ENCODE data around the gene CEND1.

The CEND1 gene

GRCh38 chr11:765025-765801 is 24.7 kb downstream of the CEND1 start:
- peak; percentile 82 for DNase-seq
- Mint-ChIP-seq H3K27me3 (no peaks in the 10 kb centered on the region), H3K36me3 (peaks cover 31% of the 10 kb centered on the region), H3K27ac (peak overlapping the region; percentile 58), H3K4me3 (no peak overlapping the region), H3K4me1 (no peaks in the 10 kb centered on the region), H3K9me3 (no peaks in the 10 kb centered on the region)
- CTCF ChIA-PET: interaction anchor here (0.7 to 1.3 kb wide), 5 partner anchors 10 to 46 kb away, joined by 3 to 6 read pairs (median 3); no protein-coding TSS in a partner anchor

- H3K27ac Mint-ChIP-seq: no peak overlapping the region
- H3K36me3 Mint-ChIP-seq: peaks cover 35% of the 10 kb centered on the region
- no peaks in the 10 kb centered on the region for H3K9me3 Mint-ChIP-seq
- H3K4me1 Mint-ChIP-seq: no peaks in the 10 kb centered on the region
- no peak overlapping the region for H3K4me3 Mint-ChIP-seq
- DNase-seq: no peak
- no peaks in the 10 kb centered on the region for H3K27me3 Mint-ChIP-seq
- CTCF ChIA-PET: interaction anchor here (1.3 to 1.6 kb wide), 2 partner anchors 14 to 40 kb away, joined by 3 to 5 read pairs; no protein-coding TSS in a partner anchor
Observed at GRCh38 chr11:764322-765024, 25.4 kb downstream of the CEND1 start.

GRCh38 chr11:763549-764321 is 26.2 kb downstream of the CEND1 start:
- H3K27ac Mint-ChIP-seq: no peak overlapping the region
- CTCF ChIA-PET: interaction anchor here (1.6 kb wide), 1 partner anchor 39 kb away, joined by 5 read pairs; no protein-coding TSS in a partner anchor
- peaks cover 37% of the 10 kb centered on the region for H3K36me3 Mint-ChIP-seq

GRCh38 chr11:763073-763463 is 26.8 kb downstream of the CEND1 start:
- H3K36me3 Mint-ChIP-seq: peaks cover 37% of the 10 kb centered on the region
- CTCF ChIA-PET: interaction anchor here (1.6 kb wide), 1 partner anchor 39 kb away, joined by 5 read pairs; no protein-coding TSS in a partner anchor
- DNase-seq: no peak

More at GRCh38 chr11:763549-764321, 26.2 kb downstream of the CEND1 start:
- Mint-ChIP-seq H3K4me1 (no peaks in the 10 kb centered on the region), H3K27me3 (no peaks in the 10 kb centered on the region), H3K4me3 (no peak overlapping the region), H3K9me3 (no peaks in the 10 kb centered on the region)
- DNase-seq: no peak

GRCh38 chr11:762421-763072 is 27.3 kb downstream of the CEND1 start:
- H3K27me3 Mint-ChIP-seq: no peaks in the 10 kb centered on the region
- CTCF ChIA-PET: interaction anchor here (0.9 kb wide), 1 partner anchor 40 kb away, joined by 3 read pairs; no protein-coding TSS in a partner anchor
- DNase-seq: peak; percentile 49
- H3K4me3 Mint-ChIP-seq: no peak overlapping the region
- H3K9me3 Mint-ChIP-seq: no peaks in the 10 kb centered on the region
- peaks cover 40% of the 10 kb centered on the region for H3K36me3 Mint-ChIP-seq
- H3K4me1 Mint-ChIP-seq: no peaks in the 10 kb centered on the region
- H3K27ac Mint-ChIP-seq: no peak overlapping the region

More at GRCh38 chr11:763073-763463, 26.8 kb downstream of the CEND1 start:
- Mint-ChIP-seq H3K9me3 (no peaks in the 10 kb centered on the region), H3K4me3 (no peak overlapping the region), H3K27me3 (no peaks in the 10 kb centered on the region), H3K4me1 (no peaks in the 10 kb centered on the region), H3K27ac (no peak overlapping the region)

DNA sequence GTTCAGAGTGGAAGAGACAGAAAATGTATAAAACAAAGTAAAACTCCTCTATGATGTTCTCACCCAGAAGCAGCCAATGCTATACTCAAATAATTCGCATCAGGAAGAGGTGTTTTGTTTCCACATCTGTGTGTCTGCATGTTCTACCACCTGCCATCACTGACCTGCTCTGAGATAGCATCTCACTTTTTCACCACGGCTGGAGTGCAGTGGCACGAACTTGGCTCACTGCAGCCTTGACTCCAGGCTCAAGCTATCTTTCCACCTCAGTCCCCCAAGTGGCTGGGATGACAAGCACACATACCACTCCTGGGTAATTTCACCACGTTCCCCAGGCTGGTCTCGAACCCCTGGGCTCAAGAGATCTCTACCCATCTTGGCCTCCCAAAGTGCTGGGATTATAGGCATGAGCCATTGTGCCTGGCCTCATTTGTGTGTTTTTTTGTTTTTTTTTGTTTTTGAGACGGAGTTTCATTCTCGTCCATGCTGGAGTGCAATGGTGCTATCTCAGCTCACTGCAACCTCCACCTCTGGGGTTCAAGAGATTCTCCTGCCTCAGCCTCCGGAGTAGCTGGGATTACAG is 28.3 kb downstream of the CEND1 start:
- no peak overlapping the region for H3K4me3 Mint-ChIP-seq
- no peaks in the 10 kb centered on the region for H3K9me3 Mint-ChIP-seq
- CTCF ChIA-PET: interaction anchor here (0.9 kb wide), 1 partner anchor 40 kb away, joined by 3 read pairs; no protein-coding TSS in a partner anchor
- H3K27me3 Mint-ChIP-seq: no peaks in the 10 kb centered on the region
- no peaks in the 10 kb centered on the region for H3K4me1 Mint-ChIP-seq
- H3K27ac Mint-ChIP-seq: peak overlapping the region; percentile 37
- DNase-seq: no peak
- peaks cover 44% of the 10 kb centered on the region for H3K36me3 Mint-ChIP-seq

DNA sequence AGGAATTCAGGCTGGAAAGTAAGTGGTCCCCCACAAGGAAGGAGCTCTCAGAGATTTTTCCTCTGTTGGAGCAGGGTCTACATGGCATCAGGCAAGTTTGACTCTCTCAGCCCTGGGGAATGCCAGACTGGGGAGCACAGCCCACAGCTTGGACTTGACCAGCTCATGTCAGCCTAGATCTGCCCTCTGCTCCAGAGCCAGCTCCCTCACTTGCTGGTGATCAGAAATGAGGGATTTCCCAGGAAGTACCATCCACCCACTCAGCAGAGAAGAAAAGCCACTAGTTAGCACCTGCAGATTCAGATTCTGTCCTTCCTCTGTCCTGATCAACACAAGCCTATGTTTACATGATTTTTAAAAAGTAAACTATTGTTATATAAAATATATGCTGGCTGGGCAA is 29.7 kb downstream of the CEND1 start:
- peaks cover 40% of the 10 kb centered on the region for H3K36me3 Mint-ChIP-seq
- no peaks in the 10 kb centered on the region for H3K27me3 Mint-ChIP-seq
- no peak overlapping the region for H3K4me3 Mint-ChIP-seq
- H3K27ac Mint-ChIP-seq: peak overlapping the region; percentile 19
- DNase-seq: no peak
- CTCF ChIA-PET: no interaction called here
- H3K9me3 Mint-ChIP-seq: no peaks in the 10 kb centered on the region
- no peaks in the 10 kb centered on the region for H3K4me1 Mint-ChIP-seq

DNA sequence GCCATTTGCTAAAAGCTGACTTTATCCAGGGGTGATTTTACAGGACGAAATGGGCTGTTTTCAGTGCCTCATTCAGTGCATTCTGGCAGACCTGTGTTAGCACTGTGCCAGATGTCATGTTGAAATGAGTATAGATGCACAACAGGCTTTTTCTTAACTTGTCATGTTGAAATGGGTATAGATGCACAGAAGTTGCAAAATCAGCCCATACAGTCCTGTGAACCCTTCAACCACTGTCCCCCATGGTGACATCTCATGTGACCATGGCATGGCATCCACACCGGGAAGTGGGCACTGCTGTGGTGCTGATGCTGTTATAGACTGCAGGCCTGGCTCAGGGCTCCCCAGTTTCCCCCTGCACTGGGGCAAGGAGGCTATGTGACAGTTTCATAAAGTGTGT is 40.2 kb downstream of the CEND1 start:
- CTCF ChIA-PET: no interaction called here
- H3K27me3 Mint-ChIP-seq: no peaks in the 10 kb centered on the region
- H3K36me3 Mint-ChIP-seq: peaks cover 12% of the 10 kb centered on the region
- DNase-seq: no peak
- peaks cover 21% of the 10 kb centered on the region for H3K4me1 Mint-ChIP-seq
- peak overlapping the region; percentile 60 for H3K4me3 Mint-ChIP-seq
- H3K9me3 Mint-ChIP-seq: no peaks in the 10 kb centered on the region
- H3K27ac Mint-ChIP-seq: peak overlapping the region; percentile 70

GRCh38 chr11:748007-748359 is 41.9 kb downstream of the CEND1 start:
- peak overlapping the region; percentile 89 for H3K27ac Mint-ChIP-seq
- no peaks in the 10 kb centered on the region for H3K27me3 Mint-ChIP-seq
- DNase-seq: peak; percentile 33
- H3K4me3 Mint-ChIP-seq: peak overlapping the region; percentile 88
- no peaks in the 10 kb centered on the region for H3K9me3 Mint-ChIP-seq
- H3K36me3 Mint-ChIP-seq: peaks cover 12% of the 10 kb centered on the region
- peaks cover 21% of the 10 kb centered on the region for H3K4me1 Mint-ChIP-seq
- CTCF ChIA-PET: interaction anchor here (0.7 to 1.0 kb wide), 2 partner anchors 9 to 21 kb away, joined by 3 to 4 read pairs; no protein-coding TSS in a partner anchor

GRCh38 chr11:747158-748006 is 42.5 kb downstream of the CEND1 start, which contains the start of gene TALDO1:
TALDO1 (plus strand) TSS chr11:747464; CDS start chr11:747482, 18 bp downstream.
- Mint-ChIP-seq H3K4me3 (peak within 1 kb of the TSS; percentile 88), H3K27me3 (no peaks in the 10 kb centered on the region), H3K9me3 (no peaks in the 10 kb centered on the region), H3K4me1 (peaks cover 21% of the 10 kb centered on the region), H3K36me3 (peaks cover 9% of the 10 kb centered on the region), H3K27ac (peak within 1 kb of the TSS; percentile 89)
- CTCF ChIA-PET: interaction anchor here (0.7 to 1.2 kb wide), 3 partner anchors 10 to 20 kb away, joined by 3 to 4 read pairs (median 4); no protein-coding TSS in a partner anchor
- peak; percentile 91 for DNase-seq

DNA sequence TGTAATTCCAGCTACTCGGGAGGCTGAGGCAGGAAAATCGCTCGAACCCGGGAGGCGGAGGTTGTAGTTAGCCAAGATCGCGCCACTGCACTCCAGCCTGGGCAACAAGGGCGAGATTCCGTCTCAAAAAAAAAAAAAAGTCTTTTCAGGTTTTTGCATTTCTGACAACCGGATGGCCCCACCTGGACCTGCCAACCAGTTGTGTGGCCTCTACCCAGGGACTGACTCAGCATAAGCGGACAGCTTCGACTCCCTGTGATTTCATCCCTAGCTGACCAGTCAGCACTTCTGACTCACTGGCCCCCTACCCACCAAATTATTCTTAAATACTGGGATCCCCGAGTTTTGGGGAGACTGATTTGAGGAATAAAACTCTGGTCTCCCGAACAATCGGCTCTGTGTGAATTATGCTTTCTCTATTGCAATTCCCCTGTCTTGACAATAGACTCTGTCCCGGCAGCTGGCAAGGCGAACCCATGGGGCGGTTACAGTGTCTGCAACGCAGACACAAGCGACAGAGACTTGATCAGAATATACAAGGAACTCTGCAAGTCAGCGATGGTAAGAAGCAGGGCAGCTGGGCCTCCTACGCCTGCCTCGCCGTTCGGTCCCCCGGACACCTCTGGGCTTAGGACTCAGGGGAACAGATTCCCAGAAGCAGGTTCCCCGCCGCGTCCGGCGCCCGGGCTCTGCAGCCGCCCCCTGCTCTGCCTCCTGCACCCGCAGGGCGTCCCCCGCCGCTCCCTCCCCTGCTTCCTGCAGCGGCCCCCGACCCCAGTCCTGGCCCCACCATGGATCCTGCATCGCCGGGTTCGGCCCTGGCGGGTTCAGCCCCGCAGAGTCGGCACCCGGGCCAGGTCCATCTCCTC is 43.4 kb downstream of the CEND1 start:
- peak; percentile 66 for DNase-seq
- CTCF ChIA-PET: interaction anchor here (1.0 to 1.2 kb wide), 2 partner anchors 9 to 19 kb away, joined by 3 to 4 read pairs; no protein-coding TSS in a partner anchor
- no peaks in the 10 kb centered on the region for H3K9me3 Mint-ChIP-seq
- peak overlapping the region; percentile 89 for H3K27ac Mint-ChIP-seq
- H3K36me3 Mint-ChIP-seq: peaks cover 7% of the 10 kb centered on the region
- no peaks in the 10 kb centered on the region for H3K27me3 Mint-ChIP-seq
- H3K4me1 Mint-ChIP-seq: peaks cover 20% of the 10 kb centered on the region
- peak overlapping the region; percentile 88 for H3K4me3 Mint-ChIP-seq

DNA sequence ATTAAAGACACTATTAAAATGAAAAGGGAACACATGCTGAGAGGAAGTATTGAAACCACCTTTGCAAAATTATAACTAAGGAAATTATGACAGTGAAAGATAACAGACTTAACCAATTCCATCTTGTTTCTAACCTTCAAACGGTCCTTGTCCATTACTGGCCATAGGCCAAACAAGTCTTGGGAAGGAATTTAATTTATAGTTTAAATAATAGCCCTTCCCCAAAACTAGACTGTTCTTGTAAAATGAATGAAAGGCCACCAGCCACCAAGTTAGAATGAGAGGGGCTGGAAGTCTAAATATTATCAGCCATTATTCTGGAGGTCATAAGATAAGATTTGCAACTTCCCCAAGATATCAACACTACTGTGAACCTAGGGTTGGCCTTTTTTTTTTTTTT is 44.5 kb downstream of the CEND1 start:
- Mint-ChIP-seq H3K36me3 (peaks cover 5% of the 10 kb centered on the region), H3K27ac (no peak overlapping the region), H3K4me3 (no peak overlapping the region), H3K4me1 (peaks cover 20% of the 10 kb centered on the region), H3K9me3 (no peaks in the 10 kb centered on the region), H3K27me3 (peaks cover 7% of the 10 kb centered on the region)
- no peak for DNase-seq
- CTCF ChIA-PET: no interaction called here

Measured in activated naive CD4-positive, alpha-beta T cell treated with anti-CD3 and anti-CD28 coated beads, Interleukin-2, amount 10 ng/mL, durations not matched to agents 7 days and 5 days (primary cell).